Left ventricle myocardium inferior (tissue), 1 donor: ENCODE measurements around the gene FOXK1. TPM values are rescaled to one million over a fixed set of nuclear protein-coding genes. Genes with fewer than 3 reads are reported as not detected.

Source experiments
- DNase-seq: peaks from one replicate; pipeline ENCODE4 v3.0.0-alpha.2; 2020
- H3K27ac ChIP-seq: fragments of 200-600 bp; replicated peaks from 2 replicates; pipeline ENCODE4 v1.8.0; 2021
- H3K27me3 ChIP-seq: fragments of 200-600 bp; 2 replicates; pipeline ENCODE4 v1.8.0; 2021; ENCODE audit warnings: low read depth
- H3K36me3 ChIP-seq: fragments of 200-600 bp; 2 replicates; pipeline ENCODE4 v1.8.0; 2021
- H3K4me1 ChIP-seq: fragments of 200-600 bp; 2 replicates; pipeline ENCODE4 v1.8.0; 2021
- H3K4me3 ChIP-seq: fragments of 200-600 bp; 2 replicates; pipeline ENCODE4 v1.8.0; 2021; ENCODE audit warnings: mild to moderate bottlenecking, moderate library complexity
- H3K9me3 ChIP-seq: fragments of 200-600 bp; replicated peaks from 2 replicates; pipeline ENCODE4 v1.8.0; 2021
- intact Hi-C: fragments of 100-400 bp; cut with micrococcal nuclease; formaldehyde crosslinking; loops from one replicate; pipeline ENCODE4 v1.11.0; 2022
- total RNA-seq: library from RNA; stranded (reverse); fragmentation: NEBNext Ultra II Directional; extraction: Animal tissue kit (Norgen Biotek cat#: 25700); gene quantifications from one replicate; pipeline ENCODE4 v1.2.1, GENCODE V29; 2021
- TF ChIP-seq, protein P1 (sequence below): fragments of 200-600 bp; IDR thresholded peaks from 2 replicates; pipeline ENCODE4 v1.8.0; 2021; ENCODE audit warnings: antibody characterized with exemption, mild to moderate bottlenecking, borderline replicate concordance
- donor health status: DM: no; HTN: yes; CAD: no; lungs with severe emphysema.

The FOXK1 gene
- total RNA-seq, 1 donor from 2014 or later: 18.3 TPM

GRCh38 chr7:4659551-4660286 lies 22.4 kb upstream of the FOXK1 start:
- peaks cover 20% of the 10 kb centered on the region for H3K9me3 ChIP-seq
- intact Hi-C loops: no loop called here

GRCh38 chr7:4661871-4662270 lies 20.2 kb upstream of the FOXK1 start:
- Histone ChIP-seq H3K9me3 (peaks cover 20% of the 10 kb centered on the region), H3K27me3 (no peaks in the 10 kb centered on the region), H3K4me3 (no peak overlapping the region), H3K36me3 (no peaks in the 10 kb centered on the region), H3K4me1 (peaks cover 12% of the 10 kb centered on the region), H3K27ac (no peak overlapping the region)
- TF ChIP-seq, protein P1, sequence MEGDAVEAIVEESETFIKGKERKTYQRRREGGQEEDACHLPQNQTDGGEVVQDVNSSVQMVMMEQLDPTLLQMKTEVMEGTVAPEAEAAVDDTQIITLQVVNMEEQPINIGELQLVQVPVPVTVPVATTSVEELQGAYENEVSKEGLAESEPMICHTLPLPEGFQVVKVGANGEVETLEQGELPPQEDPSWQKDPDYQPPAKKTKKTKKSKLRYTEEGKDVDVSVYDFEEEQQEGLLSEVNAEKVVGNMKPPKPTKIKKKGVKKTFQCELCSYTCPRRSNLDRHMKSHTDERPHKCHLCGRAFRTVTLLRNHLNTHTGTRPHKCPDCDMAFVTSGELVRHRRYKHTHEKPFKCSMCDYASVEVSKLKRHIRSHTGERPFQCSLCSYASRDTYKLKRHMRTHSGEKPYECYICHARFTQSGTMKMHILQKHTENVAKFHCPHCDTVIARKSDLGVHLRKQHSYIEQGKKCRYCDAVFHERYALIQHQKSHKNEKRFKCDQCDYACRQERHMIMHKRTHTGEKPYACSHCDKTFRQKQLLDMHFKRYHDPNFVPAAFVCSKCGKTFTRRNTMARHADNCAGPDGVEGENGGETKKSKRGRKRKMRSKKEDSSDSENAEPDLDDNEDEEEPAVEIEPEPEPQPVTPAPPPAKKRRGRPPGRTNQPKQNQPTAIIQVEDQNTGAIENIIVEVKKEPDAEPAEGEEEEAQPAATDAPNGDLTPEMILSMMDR: no peak
- intact Hi-C loops: no loop called here
- DNase-seq: no peak

More at GRCh38 chr7:4659551-4660286, 22.4 kb upstream of the FOXK1 start:
- TF ChIP-seq, protein P1: no peak
- H3K36me3 ChIP-seq: no peaks in the 10 kb centered on the region
- no peak overlapping the region for H3K27ac ChIP-seq
- peaks cover 12% of the 10 kb centered on the region for H3K4me1 ChIP-seq
- H3K27me3 ChIP-seq: no peaks in the 10 kb centered on the region
- no peak overlapping the region for H3K4me3 ChIP-seq
- no peak for DNase-seq

- Histone ChIP-seq H3K9me3 (peaks cover 15% of the 10 kb centered on the region), H3K4me3 (no peak overlapping the region), H3K36me3 (no peaks in the 10 kb centered on the region), H3K27me3 (no peaks in the 10 kb centered on the region), H3K4me1 (peaks cover 12% of the 10 kb centered on the region), H3K27ac (no peak overlapping the region)
- no peak for DNase-seq
- TF ChIP-seq, protein P1: no peak
- intact Hi-C loops: no loop called here
These were observed 18.7 kb upstream of the FOXK1 start for GRCh38 chr7:4663239-4664018.

DNA sequence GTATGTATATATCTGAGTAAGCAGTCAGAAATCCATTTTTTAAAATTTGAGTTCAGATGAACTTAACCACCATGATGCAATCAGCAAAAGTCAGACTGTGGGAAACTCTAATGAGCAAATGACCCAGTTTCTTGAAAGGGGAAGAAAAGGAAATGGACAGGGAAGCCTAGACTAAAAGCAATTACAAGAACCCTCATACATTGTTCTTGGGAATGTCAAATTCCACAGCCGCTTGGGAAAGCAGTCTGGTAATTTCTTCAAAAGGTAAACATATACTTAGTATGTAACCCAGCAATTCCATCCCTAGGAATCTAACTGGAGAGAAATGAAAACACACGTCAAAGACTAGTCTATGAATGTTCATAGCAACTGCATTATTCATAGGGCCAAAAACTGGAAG lies 16.4 kb upstream of the FOXK1 start:
- Histone ChIP-seq H3K4me3 (no peak overlapping the region), H3K4me1 (peaks cover 12% of the 10 kb centered on the region), H3K27ac (peak overlapping the region; percentile 36), H3K36me3 (no peaks in the 10 kb centered on the region), H3K9me3 (peaks cover under 1% of the 10 kb centered on the region), H3K27me3 (no peaks in the 10 kb centered on the region)
- intact Hi-C loops: no loop called here
- no peak for DNase-seq
- TF ChIP-seq, protein P1: no peak

DNA sequence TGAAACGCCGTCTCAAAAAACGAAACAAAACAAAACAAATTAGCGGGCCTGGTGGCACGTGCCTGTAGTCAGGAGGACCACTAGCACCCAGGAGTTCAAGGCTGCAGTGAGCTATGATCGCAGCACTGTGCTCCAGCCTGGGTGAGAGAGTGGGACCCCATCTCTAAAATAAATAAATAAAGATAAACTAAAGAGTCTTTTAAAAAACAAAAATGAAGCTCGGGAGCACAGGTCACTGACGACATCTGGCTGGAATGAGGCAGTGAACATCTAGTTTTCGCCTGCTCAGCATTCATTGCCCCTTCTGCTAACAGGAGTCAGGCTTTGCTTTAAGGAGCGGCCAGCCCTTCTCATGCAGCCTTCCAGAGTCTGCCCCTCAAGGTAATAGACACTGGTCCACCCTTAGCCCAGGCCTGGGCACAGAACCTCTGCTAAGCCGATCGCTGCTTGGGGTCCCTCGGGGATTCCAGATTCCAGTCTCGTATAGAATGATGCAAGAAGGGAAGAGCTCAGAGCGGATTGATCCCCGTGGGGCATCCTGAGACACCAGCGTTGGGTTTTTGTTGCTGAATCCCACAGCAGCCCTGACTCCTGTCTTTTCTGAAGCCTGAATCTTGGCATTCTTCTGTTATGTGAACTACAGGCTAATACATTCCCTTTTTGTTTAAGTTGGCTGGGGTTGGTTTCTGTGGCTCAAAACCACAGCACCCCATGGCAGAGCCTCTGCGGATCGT lies 14.2 kb upstream of the FOXK1 start:
- TF ChIP-seq, protein P1: no peak
- Histone ChIP-seq H3K4me3 (no peak overlapping the region), H3K27ac (no peak overlapping the region), H3K9me3 (peaks cover 4% of the 10 kb centered on the region), H3K36me3 (no peaks in the 10 kb centered on the region), H3K4me1 (no peaks in the 10 kb centered on the region), H3K27me3 (no peaks in the 10 kb centered on the region)
- DNase-seq: no peak
- intact Hi-C loops: no loop called here
